Ascending aorta (tissue), 2 donors: ENCODE results near the gene IL15. TPM values are rescaled to one million over a fixed set of nuclear protein-coding genes. Genes with fewer than 3 reads are reported as not detected.

Source experiments
- DNase-seq, 2 donors: peaks; one replicate each; pipeline ENCODE4 v3.0.0-alpha.2; 2019; ENCODE audit warnings: low spot score in 2 of 2
- H3K27ac ChIP-seq, 2 donors: fragments of 200-600 bp; sonication (generic); one replicate each; pipeline ENCODE4 v1.5.1; 2016 to 2017; ENCODE audit warnings: mild to moderate bottlenecking in 1 of 2
- H3K27me3 ChIP-seq: fragments of 200-600 bp; sonication (generic); one replicate; pipeline ENCODE4 v1.5.1; 2017
- H3K36me3 ChIP-seq, 2 donors: fragments of 200-600 bp; sonication (generic); one replicate each; pipeline ENCODE4 v1.5.1; 2016
- H3K4me1 ChIP-seq, 2 donors: fragments of 200-600 bp; sonication (generic); one replicate each; pipeline ENCODE4 v1.5.1; 2016 to 2017; ENCODE audit warnings: mild to moderate bottlenecking in 1 of 2
- H3K4me3 ChIP-seq, 2 donors: fragments of 200-600 bp; sonication (generic); one replicate each; pipeline ENCODE4 v1.5.1; 2016 to 2017; ENCODE audit warnings: mild to moderate bottlenecking in 1 of 2
- H3K9me3 ChIP-seq, 2 donors: fragments of 200-600 bp; sonication (generic); one replicate each; pipeline ENCODE4 v1.5.1; 2016
- intact Hi-C: fragments of 100-400 bp; cut with DNase I; formaldehyde crosslinking; loops from one replicate; pipeline ENCODE4 v1.15.1; 2023
- total RNA-seq: library from RNA; depleted of rRNA; stranded (reverse); fragments of >200 nt; gene quantifications from one replicate; pipeline ENCODE4 v1.1.0, GENCODE V29; 2016
- TF ChIP-seq, protein P1 (sequence below), 3 experiments: fragments of 200-600 bp in 2 of 3; fragments of 450-650 bp in 1 of 3; sonication (generic) in 2 of 3; IDR thresholded peaks; one replicate each; pipeline ENCODE4 v1.5.1; 2016 to 2019; ENCODE audit warnings: antibody characterized with exemption in 3 of 3, mild to moderate bottlenecking in 1 of 3, moderate library complexity in 1 of 3

The IL15 gene
- total RNA-seq, 1 donor from 2014 or later = 11.5 TPM

DNA sequence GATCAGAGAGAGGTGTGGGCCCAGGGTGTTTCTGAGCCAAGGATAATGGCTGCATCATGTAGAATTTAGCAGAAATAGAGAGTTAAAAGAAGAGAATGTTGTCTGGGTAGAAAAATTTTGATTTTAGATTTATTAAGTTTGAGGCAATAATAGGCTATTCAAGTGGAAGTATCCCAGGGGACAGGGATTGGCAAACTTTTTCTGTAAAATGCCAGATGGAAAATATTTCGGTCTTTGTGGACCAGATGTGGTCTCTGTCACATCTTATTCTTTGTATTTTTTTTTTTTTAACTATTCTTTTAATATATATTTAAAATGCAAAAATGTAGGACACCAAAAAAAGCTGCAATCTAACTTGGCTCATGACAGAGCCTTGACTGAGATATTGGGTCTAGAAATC is 33.1 kb downstream of the IL15 start:
- H3K9me3 ChIP-seq = no peaks in the 10 kb centered on the region
- no peaks in the 10 kb centered on the region for H3K36me3 ChIP-seq
- no peak overlapping the region for H3K4me3 ChIP-seq
- no peaks in the 10 kb centered on the region for H3K4me1 ChIP-seq
- DNase-seq = no peak
- TF ChIP-seq, protein P1, sequence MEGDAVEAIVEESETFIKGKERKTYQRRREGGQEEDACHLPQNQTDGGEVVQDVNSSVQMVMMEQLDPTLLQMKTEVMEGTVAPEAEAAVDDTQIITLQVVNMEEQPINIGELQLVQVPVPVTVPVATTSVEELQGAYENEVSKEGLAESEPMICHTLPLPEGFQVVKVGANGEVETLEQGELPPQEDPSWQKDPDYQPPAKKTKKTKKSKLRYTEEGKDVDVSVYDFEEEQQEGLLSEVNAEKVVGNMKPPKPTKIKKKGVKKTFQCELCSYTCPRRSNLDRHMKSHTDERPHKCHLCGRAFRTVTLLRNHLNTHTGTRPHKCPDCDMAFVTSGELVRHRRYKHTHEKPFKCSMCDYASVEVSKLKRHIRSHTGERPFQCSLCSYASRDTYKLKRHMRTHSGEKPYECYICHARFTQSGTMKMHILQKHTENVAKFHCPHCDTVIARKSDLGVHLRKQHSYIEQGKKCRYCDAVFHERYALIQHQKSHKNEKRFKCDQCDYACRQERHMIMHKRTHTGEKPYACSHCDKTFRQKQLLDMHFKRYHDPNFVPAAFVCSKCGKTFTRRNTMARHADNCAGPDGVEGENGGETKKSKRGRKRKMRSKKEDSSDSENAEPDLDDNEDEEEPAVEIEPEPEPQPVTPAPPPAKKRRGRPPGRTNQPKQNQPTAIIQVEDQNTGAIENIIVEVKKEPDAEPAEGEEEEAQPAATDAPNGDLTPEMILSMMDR (IDR thresholded peaks at IDR 0.05) = no peak
- no peaks in the 10 kb centered on the region for H3K27me3 ChIP-seq
- intact Hi-C loops = no loop called here
- no peak overlapping the region for H3K27ac ChIP-seq

GRCh38 chr4:141675384-141675783 is 39.0 kb downstream of the IL15 start:
- no peak overlapping the region for H3K4me3 ChIP-seq
- DNase-seq = no peak
- H3K36me3 ChIP-seq = no peaks in the 10 kb centered on the region
- no peaks in the 10 kb centered on the region for H3K9me3 ChIP-seq
- TF ChIP-seq, protein P1 (IDR thresholded peaks at IDR 0.05) = no peak
- no peaks in the 10 kb centered on the region for H3K4me1 ChIP-seq
- no peak overlapping the region for H3K27ac ChIP-seq
- intact Hi-C loops = no loop called here
- H3K27me3 ChIP-seq = no peaks in the 10 kb centered on the region

GRCh38 chr4:141676087-141676670 is 39.8 kb downstream of the IL15 start:
- TF ChIP-seq, protein P1 (IDR thresholded peaks at IDR 0.05) = no peak
- Histone ChIP-seq H3K4me3 (no peak overlapping the region), H3K9me3 (no peaks in the 10 kb centered on the region), H3K36me3 (no peaks in the 10 kb centered on the region), H3K27ac (no peak overlapping the region), H3K4me1 (no peaks in the 10 kb centered on the region), H3K27me3 (no peaks in the 10 kb centered on the region)
- DNase-seq = no peak
- intact Hi-C loops = no loop called here

GRCh38 chr4:141680060-141680459 is 43.7 kb downstream of the IL15 start:
- H3K36me3 ChIP-seq = no peaks in the 10 kb centered on the region
- H3K4me1 ChIP-seq = no peaks in the 10 kb centered on the region
- no peak overlapping the region for H3K4me3 ChIP-seq
- no peaks in the 10 kb centered on the region for H3K27me3 ChIP-seq
- TF ChIP-seq, protein P1 (IDR thresholded peaks at IDR 0.05) = no peak
- H3K27ac ChIP-seq = no peak overlapping the region
- H3K9me3 ChIP-seq = no peaks in the 10 kb centered on the region
- intact Hi-C loops = no loop called here
- DNase-seq = no peak

- Histone ChIP-seq H3K9me3 (no peaks in the 10 kb centered on the region), H3K27me3 (no peaks in the 10 kb centered on the region), H3K36me3 (peaks cover 0 to 7% of the 10 kb centered on the region in 2 donors), H3K4me3 (no peak overlapping the region), H3K27ac (no peak overlapping the region), H3K4me1 (no peaks in the 10 kb centered on the region)
- intact Hi-C loops = no loop called here
- TF ChIP-seq, protein P1 (IDR thresholded peaks at IDR 0.05) = no peak
- DNase-seq = no peak
These were observed 48.4 kb downstream of the IL15 start for GRCh38 chr4:141684785-141685184.
